ENCODE data around the gene NFAM1. TPM values are rescaled to one million over a fixed set of nuclear protein-coding genes. Genes with fewer than 3 reads are reported as not detected.
A peak's percentile ranks its signal among the peaks of the same experiment; 100 is the strongest.

NFAM1 gene
- polyA plus RNA-seq, 1 donor, result 1.8 TPM

DNA sequence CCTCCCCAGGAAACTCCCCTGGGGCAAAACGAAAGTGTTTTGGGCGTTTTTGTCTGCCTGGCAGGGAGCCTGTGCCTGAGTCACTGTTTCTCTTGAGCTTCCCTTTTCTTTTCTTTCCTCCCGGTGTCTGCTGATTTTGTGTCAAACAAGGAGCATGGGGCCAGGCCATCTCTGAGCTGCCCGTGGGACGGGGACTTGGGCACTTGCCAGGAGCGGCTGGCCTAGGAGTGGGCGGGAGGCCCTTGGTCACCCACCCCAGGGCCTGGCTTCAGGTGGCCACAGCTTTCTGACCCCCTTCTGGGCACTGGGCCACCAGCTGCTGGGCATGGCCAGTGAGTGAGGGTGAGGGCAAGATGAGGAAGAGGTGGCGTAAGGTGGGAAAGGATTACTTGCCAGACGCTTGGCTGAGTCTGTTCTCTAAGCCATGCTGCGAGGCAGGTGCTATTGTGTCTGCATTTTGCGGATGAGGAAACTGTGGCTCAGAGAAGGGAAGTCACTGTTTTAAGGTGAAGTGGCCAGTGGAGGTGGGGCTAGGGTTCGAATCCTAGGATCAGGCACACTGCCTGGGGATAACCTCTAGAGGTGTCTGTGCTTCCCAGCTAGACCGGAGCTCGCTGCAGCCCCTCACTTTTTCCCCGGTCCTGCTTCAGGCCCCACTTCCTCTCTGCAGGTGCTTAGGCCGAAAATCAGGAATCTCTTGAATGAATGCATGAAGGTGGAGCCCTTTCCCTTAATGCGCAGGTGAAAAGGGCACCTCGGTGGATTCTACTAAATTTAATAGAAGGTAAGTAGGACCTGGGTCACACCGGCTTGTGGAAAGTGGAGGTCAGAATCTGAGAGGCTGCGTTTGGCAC, 7.8 kb upstream of the NFAM1 start:
- H3K4me3 ChIP-seq (ENCODE audit: low read length), result no peak overlapping the region
- 100% methylated on average over 2 of the region's 20 CpGs for WGBS (ENCODE audit: insufficient coverage, low lambda C conversion rate)
- DNase-seq, result no peak

DNA sequence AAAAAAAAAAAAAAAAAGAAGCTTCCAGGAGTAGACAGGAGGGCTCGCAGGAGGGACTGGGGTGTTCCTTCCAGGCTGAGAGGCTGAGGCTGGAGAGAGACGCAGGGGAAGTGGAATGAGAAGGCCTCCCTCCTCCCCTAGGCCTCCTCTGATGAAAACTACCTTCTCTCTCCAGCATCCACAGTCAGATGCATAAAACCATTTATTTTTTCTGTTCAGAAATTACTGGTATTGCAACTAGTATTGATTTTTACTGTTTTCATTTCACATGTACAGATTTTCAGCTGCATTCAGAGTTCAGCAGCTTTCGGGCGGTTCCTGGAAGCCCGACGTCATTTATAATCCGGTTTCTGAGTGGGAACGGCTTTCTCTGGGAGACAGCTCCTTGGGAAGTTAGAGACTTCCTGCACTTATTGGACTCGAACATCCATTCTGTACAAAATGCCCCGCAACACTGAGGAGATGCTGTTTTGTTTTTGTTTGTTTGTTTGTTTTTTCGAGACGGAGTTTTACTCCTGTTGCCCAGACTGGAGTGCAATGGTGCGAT, 6.9 kb upstream of the NFAM1 start:
- DNase-seq, result no peak
- WGBS (ENCODE audit: insufficient coverage, low lambda C conversion rate), result 100% methylated on average over 1 of the region's 13 CpGs
- Histone ChIP-seq H3K4me3 (ENCODE audit: low read length) (no peak overlapping the region), H3K36me3 (ENCODE audit: control insufficient read depth, insufficient read depth, low read length) (no peaks in the 10 kb centered on the region), H3K27me3 (ENCODE audit: control insufficient read depth, insufficient read depth, low read length) (peaks cover under 1% of the 10 kb centered on the region), H3K27ac (ENCODE audit: low read length) (no peak overlapping the region), H3K9me3 (ENCODE audit: control insufficient read depth, low read depth, low read length) (no peaks in the 10 kb centered on the region), H3K4me1 (ENCODE audit: control insufficient read depth, insufficient read depth, low read length) (peaks cover 11% of the 10 kb centered on the region)

More for the DNA sequence above, 7.8 kb upstream of the NFAM1 start:
- no peaks in the 10 kb centered on the region for H3K36me3 ChIP-seq (ENCODE audit: control insufficient read depth, insufficient read depth, low read length)
- no peaks in the 10 kb centered on the region for H3K9me3 ChIP-seq (ENCODE audit: control insufficient read depth, low read depth, low read length)
- peaks cover 18% of the 10 kb centered on the region for H3K4me1 ChIP-seq (ENCODE audit: control insufficient read depth, insufficient read depth, low read length)
- no peaks in the 10 kb centered on the region for H3K27me3 ChIP-seq (ENCODE audit: control insufficient read depth, insufficient read depth, low read length)
- H3K27ac ChIP-seq (ENCODE audit: low read length), result no peak overlapping the region

- H3K4me3 ChIP-seq (ENCODE audit: low read length), result peak overlapping the region; percentile 52
- DNase-seq, result no peak
- peaks cover 8% of the 10 kb centered on the region for H3K27me3 ChIP-seq (ENCODE audit: control insufficient read depth, insufficient read depth, low read length)
- WGBS (ENCODE audit: insufficient coverage, low lambda C conversion rate), result no CpG with 5 or more reads among the region's 12 CpGs
- H3K36me3 ChIP-seq (ENCODE audit: control insufficient read depth, insufficient read depth, low read length), result no peaks in the 10 kb centered on the region
- H3K27ac ChIP-seq (ENCODE audit: low read length), result no peak overlapping the region
- peaks cover 6% of the 10 kb centered on the region for H3K4me1 ChIP-seq (ENCODE audit: control insufficient read depth, insufficient read depth, low read length)
- no peaks in the 10 kb centered on the region for H3K9me3 ChIP-seq (ENCODE audit: control insufficient read depth, low read depth, low read length)
Observed at GRCh38 chr22:42438293-42438650, 6.1 kb upstream of the NFAM1 start.

- H3K4me1 ChIP-seq (ENCODE audit: control insufficient read depth, insufficient read depth, low read length), result peaks cover 6% of the 10 kb centered on the region
- no CpG with 5 or more reads among the region's 33 CpGs for WGBS (ENCODE audit: insufficient coverage, low lambda C conversion rate)
- no peaks in the 10 kb centered on the region for H3K9me3 ChIP-seq (ENCODE audit: control insufficient read depth, low read depth, low read length)
- H3K27ac ChIP-seq (ENCODE audit: low read length), result no peak overlapping the region
- no peaks in the 10 kb centered on the region for H3K36me3 ChIP-seq (ENCODE audit: control insufficient read depth, insufficient read depth, low read length)
- H3K4me3 ChIP-seq (ENCODE audit: low read length), result peak overlapping the region; percentile 52
- DNase-seq, result peak; percentile 55 to 68
- peaks cover 14% of the 10 kb centered on the region for H3K27me3 ChIP-seq (ENCODE audit: control insufficient read depth, insufficient read depth, low read length)
Observed at GRCh38 chr22:42437488-42438292, 5.5 kb upstream of the NFAM1 start.

- Histone ChIP-seq H3K27me3 (ENCODE audit: control insufficient read depth, insufficient read depth, low read length) (peaks cover 26% of the 10 kb centered on the region), H3K27ac (ENCODE audit: low read length) (no peak overlapping the region), H3K36me3 (ENCODE audit: control insufficient read depth, insufficient read depth, low read length) (no peaks in the 10 kb centered on the region), H3K4me1 (ENCODE audit: control insufficient read depth, insufficient read depth, low read length) (peaks cover 12% of the 10 kb centered on the region), H3K4me3 (ENCODE audit: low read length) (no peak overlapping the region), H3K9me3 (ENCODE audit: control insufficient read depth, low read depth, low read length) (no peaks in the 10 kb centered on the region)
- no peak for DNase-seq
- no CpG with 5 or more reads among the region's 7 CpGs for WGBS (ENCODE audit: insufficient coverage, low lambda C conversion rate)
Observed at GRCh38 chr22:42436404-42436803, 4.2 kb upstream of the NFAM1 start.

GRCh38 chr22:42434748-42435425, 2.7 kb upstream of the NFAM1 start:
- Histone ChIP-seq H3K27ac (ENCODE audit: low read length) (no peak overlapping the region), H3K4me1 (ENCODE audit: control insufficient read depth, insufficient read depth, low read length) (peaks cover 16% of the 10 kb centered on the region), H3K36me3 (ENCODE audit: control insufficient read depth, insufficient read depth, low read length) (no peaks in the 10 kb centered on the region), H3K4me3 (ENCODE audit: low read length) (no peak overlapping the region), H3K27me3 (ENCODE audit: control insufficient read depth, insufficient read depth, low read length) (peaks cover 36% of the 10 kb centered on the region), H3K9me3 (ENCODE audit: control insufficient read depth, low read depth, low read length) (no peaks in the 10 kb centered on the region)
- no peak for DNase-seq
- 83% methylated on average over 1 of the region's 14 CpGs for WGBS (ENCODE audit: insufficient coverage, low lambda C conversion rate)

DNA sequence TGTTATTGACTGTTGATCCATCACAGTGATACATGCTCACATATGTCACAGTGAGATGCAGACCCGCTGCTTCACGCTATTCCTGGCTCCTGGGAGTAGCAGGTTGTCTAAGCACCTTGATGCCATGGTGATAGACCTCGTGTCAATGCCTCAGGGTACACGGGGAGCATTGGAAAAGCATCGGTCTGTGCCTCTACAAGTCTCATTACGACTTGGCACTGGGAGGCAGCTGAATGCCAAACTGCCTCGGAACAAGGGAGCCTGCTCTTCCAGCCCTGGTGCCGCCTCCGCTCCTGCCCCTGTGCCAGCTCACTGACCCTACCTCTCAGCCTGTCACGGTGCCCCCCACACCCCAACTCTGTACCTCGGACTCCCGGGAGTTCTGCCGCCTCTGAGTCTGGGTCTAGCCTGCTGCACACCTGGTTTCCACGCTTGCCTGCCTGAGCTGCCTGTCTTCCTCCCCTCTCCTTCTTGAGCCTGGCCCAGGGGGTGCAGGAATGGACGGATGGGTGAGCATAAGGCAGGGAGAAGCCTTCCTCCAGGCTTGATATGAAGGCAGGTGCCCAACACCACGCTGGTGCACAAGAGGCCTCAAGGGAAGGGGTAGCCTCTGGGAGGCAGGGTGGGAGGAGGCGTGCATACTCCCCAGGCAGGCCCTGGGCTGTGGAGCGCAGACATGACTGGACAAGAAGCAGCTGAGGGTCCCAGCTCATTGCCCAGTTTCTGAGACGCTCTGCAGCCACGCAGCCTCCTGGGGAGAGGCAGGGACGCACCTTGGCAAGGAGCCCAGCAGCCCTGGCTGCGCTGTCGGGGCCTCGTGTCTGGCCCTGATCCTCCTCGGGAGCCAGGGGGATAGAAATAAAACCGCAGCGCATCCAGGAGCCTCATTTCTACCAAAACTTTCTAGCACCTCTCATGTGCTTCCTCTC, 1.8 kb upstream of the NFAM1 start:
- H3K4me3 ChIP-seq (ENCODE audit: low read length), result no peak overlapping the region
- no peaks in the 10 kb centered on the region for H3K36me3 ChIP-seq (ENCODE audit: control insufficient read depth, insufficient read depth, low read length)
- no CpG with 5 or more reads among the region's 27 CpGs for WGBS (ENCODE audit: insufficient coverage, low lambda C conversion rate)
- peaks cover 36% of the 10 kb centered on the region for H3K27me3 ChIP-seq (ENCODE audit: control insufficient read depth, insufficient read depth, low read length)
- no peaks in the 10 kb centered on the region for H3K9me3 ChIP-seq (ENCODE audit: control insufficient read depth, low read depth, low read length)
- H3K27ac ChIP-seq (ENCODE audit: low read length), result no peak overlapping the region
- no peak for DNase-seq
- peaks cover 16% of the 10 kb centered on the region for H3K4me1 ChIP-seq (ENCODE audit: control insufficient read depth, insufficient read depth, low read length)

- Histone ChIP-seq H3K9me3 (ENCODE audit: control insufficient read depth, low read depth, low read length) (no peaks in the 10 kb centered on the region), H3K27me3 (ENCODE audit: control insufficient read depth, insufficient read depth, low read length) (peaks cover 40% of the 10 kb centered on the region), H3K36me3 (ENCODE audit: control insufficient read depth, insufficient read depth, low read length) (no peaks in the 10 kb centered on the region), H3K27ac (ENCODE audit: low read length) (no peak overlapping the region), H3K4me1 (ENCODE audit: control insufficient read depth, insufficient read depth, low read length) (peaks cover 13% of the 10 kb centered on the region), H3K4me3 (ENCODE audit: low read length) (no peak overlapping the region)
- no peak for DNase-seq
- WGBS (ENCODE audit: insufficient coverage, low lambda C conversion rate), result no CpG with 5 or more reads among the region's 8 CpGs
Observed at GRCh38 chr22:42432818-42433217, 615 bp upstream of the NFAM1 start.

DNA sequence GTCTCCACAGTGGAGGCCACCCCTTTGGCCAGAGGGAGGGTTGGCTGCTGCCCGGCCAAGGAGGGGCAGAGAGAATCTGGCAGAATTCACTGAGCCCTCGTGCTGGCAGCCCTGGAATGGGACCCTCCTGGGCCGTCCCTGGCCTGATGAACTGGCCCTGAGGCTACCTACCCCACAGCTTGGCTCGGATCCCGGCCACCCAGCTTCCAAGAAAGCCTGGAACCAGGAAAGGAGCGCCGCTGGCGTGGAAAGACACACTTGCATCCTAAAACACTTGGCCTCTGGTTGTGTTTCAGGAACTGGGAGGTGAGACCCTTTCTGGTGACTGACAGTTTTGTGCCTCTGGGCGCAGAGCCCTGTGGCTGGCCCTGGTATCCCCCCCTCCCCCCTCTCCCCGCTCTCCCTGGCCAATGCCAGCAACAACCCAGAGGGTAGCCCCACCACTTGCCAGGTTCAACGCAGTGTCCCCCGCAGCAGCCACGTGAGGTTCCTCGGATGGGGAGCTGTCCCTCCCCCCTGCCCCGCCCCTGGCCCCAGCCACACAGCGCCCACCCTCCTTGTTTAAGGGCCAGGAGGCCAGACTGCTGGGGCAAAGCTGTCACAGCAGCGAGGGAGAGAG, 693 bp downstream of the NFAM1 start:
- Histone ChIP-seq H3K27ac (ENCODE audit: low read length) (no peak overlapping the region), H3K36me3 (ENCODE audit: control insufficient read depth, insufficient read depth, low read length) (no peaks in the 10 kb centered on the region), H3K4me1 (ENCODE audit: control insufficient read depth, insufficient read depth, low read length) (peaks cover 12% of the 10 kb centered on the region), H3K27me3 (ENCODE audit: control insufficient read depth, insufficient read depth, low read length) (peaks cover 45% of the 10 kb centered on the region), H3K9me3 (ENCODE audit: control insufficient read depth, low read depth, low read length) (no peaks in the 10 kb centered on the region), H3K4me3 (ENCODE audit: low read length) (peak overlapping the region; percentile 10)
- DNase-seq, result no peak
- WGBS (ENCODE audit: insufficient coverage, low lambda C conversion rate), result no CpG with 5 or more reads among the region's 17 CpGs
